ENCODE results near the gene HIVEP3. TPM values are rescaled to one million over a fixed set of nuclear protein-coding genes. Genes with fewer than 3 reads are reported as not detected.

Gene HIVEP3
- total RNA-seq, 1 experiment from 2014 or later: 1.4 TPM

- Histone ChIP-seq H3K27me3 (ENCODE audit: insufficient read depth, low read length) (no peaks in the 10 kb centered on the region), H3K79me2 (ENCODE audit: insufficient read depth, low read length) (no peaks in the 10 kb centered on the region), H2BK20ac (ENCODE audit: low read depth, low read length, poor library complexity, severe bottlenecking) (no peak overlapping the region), H2AFZ (ENCODE audit: low read length) (no peak overlapping the region), H3K14ac (ENCODE audit: insufficient read depth, low read length) (no peak overlapping the region), H4K8ac (replicated peaks; ENCODE audit: insufficient read length, low read depth, low read length) (no peak overlapping the region), H3K79me1 (ENCODE audit: insufficient read depth, low read depth, low read length, poor library complexity, severe bottlenecking) (no peaks in the 10 kb centered on the region), H3K23ac (ENCODE audit: insufficient read length, low read depth, low read length) (no peak overlapping the region), H4K91ac (ENCODE audit: insufficient read length, low read depth, low read length) (no peak overlapping the region), H3K4ac (ENCODE audit: low read depth, low read length) (no peak overlapping the region), H2BK5ac (ENCODE audit: insufficient read length, low read length) (no peak overlapping the region), H3K4me1 (ENCODE audit: insufficient read depth, low read length) (no peaks in the 10 kb centered on the region; the same call in 1 of the 2 replicates), H2AK5ac (ENCODE audit: insufficient read length, low read length) (no peak overlapping the region), H2BK120ac (ENCODE audit: low read depth, low read length, poor library complexity, severe bottlenecking) (no peak overlapping the region), H3T11ph (ENCODE audit: low read length) (no peak overlapping the region), H3K4me2 (ENCODE audit: insufficient read depth, insufficient read length, low read length) (no peak overlapping the region), H3K27ac (ENCODE audit: insufficient read length, low read depth, low read length) (no peak overlapping the region), H3K56ac (ENCODE audit: insufficient read length, low read depth, low read length) (no peak overlapping the region), H2BK12ac (ENCODE audit: insufficient read length, low read depth, low read length) (no peak overlapping the region), H3K9me3 (ENCODE audit: control insufficient read depth, low read depth, low read length) (no peaks in the 10 kb centered on the region), H3K9ac (ENCODE audit: extremely low read depth, insufficient read length, low read length) (no peak overlapping the region), H4K5ac (ENCODE audit: insufficient read length, low read depth, low read length) (no peak overlapping the region), H3K23me2 (ENCODE audit: insufficient read length, low read depth, low read length, poor library complexity, severe bottlenecking) (no peaks in the 10 kb centered on the region), H3K18ac (ENCODE audit: insufficient read length, low read depth, low read length) (no peak overlapping the region), H4K20me1 (ENCODE audit: control insufficient read depth, insufficient read depth, insufficient read length) (no peaks in the 10 kb centered on the region), H2BK15ac (ENCODE audit: low read depth, low read length) (no peak overlapping the region)
- peaks cover 20% of the 10 kb centered on the region for H3K27me3 Mint-ChIP-seq (ENCODE audit: low read depth)
- WGBS (ENCODE audit: extremely low coverage, insufficient read length, low lambda C conversion rate): no CpG with 5 or more reads among the region's 2 CpGs
- H3K9me3 Mint-ChIP-seq: peaks cover 0 to 3% of the 10 kb centered on the region in 2 experiments; a peak in 2 of 5 replicates
- no peak overlapping the region for H3K27ac Mint-ChIP-seq
- H3K4me3 Mint-ChIP-seq: no peak overlapping the region
- no peak for TF ChIP-seq CTCF (conservative IDR thresholded peaks at IDR 0.05)
- H3K4me1 Mint-ChIP-seq: peaks cover 37 to 39% of the 10 kb centered on the region in 2 experiments
- DNase-seq: no peak
- peaks cover 0 to 2% (median 2%) of the 10 kb centered on the region in 3 experiments; a peak in 1 of 7 replicates for H3K36me3 Mint-ChIP-seq (ENCODE audit: insufficient read depth in 1 of 3, low read depth in 3 of 3)
Measured at GRCh38 chr1:41490911-41491310, 427.8 kb downstream of the HIVEP3 start.

Measured in H9 (cell line).